RWPE2 (cell line): ENCODE data around the gene DCUN1D5.

Experiments
- ATAC-seq: fragments of 200-7000 bp; cut with Tn5 transposase; 3 replicates; pipeline ENCODE4 v1.9.1; 2021; ENCODE audit warnings: low read depth
- DNase-seq: peaks from one replicate; pipeline ENCODE4 v3.0.0-alpha.2; 2020; ENCODE audit warnings: low spot score
- H3K27ac ChIP-seq: fragments of 450-650 bp; 2 replicates; pipeline ENCODE4 v1.5.1; 2017; ENCODE audit warnings: mild to moderate bottlenecking; ENCODE audit not compliant: poor library complexity, severe bottlenecking
- H3K27me3 ChIP-seq: fragments of 250-450 bp; sonication (Bioruptor Pico); 2 replicates; pipeline ENCODE4 v1.5.1; 2021; ENCODE audit warnings: mild to moderate bottlenecking, moderate library complexity; ENCODE audit not compliant: insufficient read depth, poor library complexity, severe bottlenecking
- H3K36me3 ChIP-seq: fragments of 250-450 bp; sonication (Bioruptor Pico); 2 replicates; pipeline ENCODE4 v1.5.1; 2020; ENCODE audit warnings: low read depth, mild to moderate bottlenecking, moderate library complexity
- H3K4me1 ChIP-seq: fragments of 250-450 bp; sonication (Bioruptor Pico); 2 replicates; pipeline ENCODE4 v1.5.1; 2021; ENCODE audit warnings: mild to moderate bottlenecking, moderate library complexity; ENCODE audit not compliant: insufficient read depth, poor library complexity, severe bottlenecking
- H3K4me3 ChIP-seq: fragments of 250-450 bp; sonication (Bioruptor Pico); 2 replicates; pipeline ENCODE4 v1.5.1; 2021; ENCODE audit warnings: mild to moderate bottlenecking, moderate library complexity; ENCODE audit not compliant: severe bottlenecking
- H3K9me3 ChIP-seq: fragments of 250-450 bp; sonication (Bioruptor Pico); 2 replicates; pipeline ENCODE4 v1.5.1; 2021; ENCODE audit warnings: mild to moderate bottlenecking, moderate library complexity; ENCODE audit not compliant: severe bottlenecking
- CTCF ChIP-seq: fragments of 450-650 bp; IDR thresholded peaks from one replicate; pipeline ENCODE4 v1.5.1; 2017; ENCODE audit warnings: mild to moderate bottlenecking, moderate library complexity; ENCODE audit not compliant: poor library complexity, severe bottlenecking

Gene DCUN1D5

DNA sequence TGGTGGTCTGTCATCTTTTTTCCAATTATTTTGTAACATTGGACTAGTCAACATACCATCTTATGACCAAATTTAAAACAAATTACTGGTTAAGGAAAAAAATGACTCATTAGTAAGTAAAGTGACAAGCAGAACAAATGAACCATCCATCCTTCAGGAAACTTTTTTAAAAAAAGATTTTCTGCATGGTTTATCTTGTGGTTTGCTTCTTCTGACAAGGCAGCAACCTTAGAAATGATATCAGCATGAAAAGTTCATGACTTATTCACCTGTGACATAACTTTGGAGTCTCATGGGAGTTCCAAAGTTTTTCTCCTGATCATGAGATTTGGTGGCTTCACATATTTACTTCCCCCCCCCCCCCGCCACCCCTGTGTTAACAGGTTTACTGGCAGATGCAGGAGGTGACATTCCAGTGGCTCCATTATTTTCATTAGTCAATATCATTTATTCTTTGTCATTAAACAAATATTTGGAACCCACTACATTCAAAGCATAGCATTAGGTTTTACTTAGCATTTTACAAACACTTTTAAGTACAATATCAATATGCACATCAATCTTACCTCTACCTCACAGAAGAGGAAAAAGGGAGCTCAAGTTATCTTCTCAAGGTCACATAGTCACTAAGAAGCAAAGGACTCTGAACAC is 40.7 kb downstream of the DCUN1D5 start:
- DNase-seq (no peak), ATAC-seq (no peak)
- Histone ChIP-seq H3K27ac (no peak overlapping the region), H3K4me1 (no peaks in the 10 kb centered on the region), H3K36me3 (0 out of 2 replicates have a peak, but pooled peaks cover 3% of the 10 kb centered on the region), H3K27me3 (no peaks in the 10 kb centered on the region), H3K4me3 (no peak overlapping the region), H3K9me3 (no peaks in the 10 kb centered on the region)
- no peak for TF ChIP-seq CTCF

GRCh38 chr11:103050351-103050750 is 41.6 kb downstream of the DCUN1D5 start:
- ATAC-seq (no peak), DNase-seq (no peak)
- H3K27me3 ChIP-seq, result no peaks in the 10 kb centered on the region
- no peaks in the 10 kb centered on the region for H3K4me1 ChIP-seq
- H3K36me3 ChIP-seq, result 0 out of 2 replicates have a peak, but pooled peaks cover 3% of the 10 kb centered on the region
- no peak overlapping the region for H3K27ac ChIP-seq
- no peak for TF ChIP-seq CTCF
- no peaks in the 10 kb centered on the region for H3K9me3 ChIP-seq
- H3K4me3 ChIP-seq, result no peak overlapping the region

GRCh38 chr11:103047837-103048236 is 44.1 kb downstream of the DCUN1D5 start:
- H3K36me3 ChIP-seq, result no peaks in the 10 kb centered on the region
- no peak for ATAC-seq
- H3K27me3 ChIP-seq, result no peaks in the 10 kb centered on the region
- H3K27ac ChIP-seq, result no peak overlapping the region
- H3K4me1 ChIP-seq, result no peaks in the 10 kb centered on the region
- TF ChIP-seq CTCF, result no peak
- H3K9me3 ChIP-seq, result no peaks in the 10 kb centered on the region
- no peak overlapping the region for H3K4me3 ChIP-seq
- DNase-seq, result no peak

- Histone ChIP-seq H3K36me3 (no peaks in the 10 kb centered on the region), H3K27ac (no peak overlapping the region), H3K9me3 (no peaks in the 10 kb centered on the region), H3K27me3 (no peaks in the 10 kb centered on the region), H3K4me1 (no peaks in the 10 kb centered on the region), H3K4me3 (no peak overlapping the region)
- no peak for TF ChIP-seq CTCF
- DNase-seq (no peak), ATAC-seq (no peak)
Observed at GRCh38 chr11:103043826-103044678, 47.9 kb downstream of the DCUN1D5 start.
